ENCODE data around the gene MFRP.

MFRP gene

GRCh38 chr11:119290894-119291497 is 55.5 kb downstream of the MFRP start:
- DNase-seq (ENCODE audit: low read depth) = no peak

All from activated T-helper 9 cell treated with anti-CD3 and anti-CD28 coated beads, Interleukin-2, amount 50 U/mL, for 16 hours (primary cell).